Testis (tissue), 2 donors: ENCODE data around the gene SNAP25.

Experiments used
- CTCF ChIP-seq, 3 experiments: fragments of 450-650 bp in 2 of 3; fragments of 200-600 bp in 1 of 3; sonication (generic) in 1 of 3; IDR thresholded peaks; one replicate each; pipeline ENCODE4 v1.5.1; 2016 to 2019; ENCODE audit warnings: antibody characterized with exemption in 3 of 3, mild to moderate bottlenecking in 2 of 3, moderate library complexity in 1 of 3
- POLR2A ChIP-seq: fragments of 450-650 bp; IDR thresholded peaks from one replicate; pipeline ENCODE4 v1.6.1; 2017; ENCODE audit warnings: antibody characterized with exemption, mild to moderate bottlenecking, moderate library complexity

GRCh38 chr20:10306440-10307358 lies 88.1 kb downstream of the SNAP25 start:
- TF ChIP-seq CTCF (IDR thresholded peaks at IDR 0.05) (no peak), POLR2A (no peak)
